Measurements from ENCODE around the gene PLD6. TPM values are rescaled to one million over a fixed set of nuclear protein-coding genes. Genes with fewer than 3 reads are reported as not detected.

PLD6 gene
- total RNA-seq, 1 experiment from 2014 or later = 8.0 TPM

DNA sequence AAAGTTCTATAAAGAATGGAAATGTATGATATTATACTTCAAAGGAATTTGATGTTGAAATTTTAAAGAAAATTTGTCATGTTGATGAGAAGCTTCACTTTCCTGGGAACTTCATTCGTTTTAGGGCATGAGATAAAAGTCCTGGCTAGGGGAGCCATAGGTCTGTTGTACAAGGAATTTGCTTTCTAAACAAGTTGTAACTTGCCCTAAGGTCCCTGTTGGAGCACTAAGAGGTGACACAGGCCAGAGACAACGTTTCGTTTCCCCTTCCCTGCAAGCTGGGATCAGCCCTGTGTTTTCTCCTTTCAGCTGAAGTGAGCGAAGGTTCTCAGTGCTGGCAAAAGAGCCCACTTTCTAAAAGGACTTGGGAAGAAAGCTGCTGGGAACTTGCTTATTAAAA, 16.6 kb downstream of the PLD6 start:
- H3K27me3 Mint-ChIP-seq (ENCODE audit: insufficient read depth, unreplicated experiment) = no peaks in the 10 kb centered on the region
- ChIA-PET CTCF (no interaction called here), POLR2A (interaction anchor here (0.5 to 0.7 kb wide), 2 partner anchors 81 to 272 kb away, joined by 6 to 8 read pairs; no protein-coding TSS in a partner anchor)
- H3K36me3 ChIP-seq (ENCODE audit: control insufficient read depth, insufficient read depth, low read length) = no peaks in the 10 kb centered on the region
- peaks cover 10% of the 10 kb centered on the region for H3K4me1 Mint-ChIP-seq (ENCODE audit: low read depth, unreplicated experiment)
- no peaks in the 10 kb centered on the region for H3K9me3 Mint-ChIP-seq (ENCODE audit: unreplicated experiment)
- H3K4me3 Mint-ChIP-seq (ENCODE audit: unreplicated experiment) = no peak overlapping the region
- no peaks in the 10 kb centered on the region for H3K9me3 ChIP-seq
- intact Hi-C loops (cut with micrococcal nuclease; ENCODE audit: unreplicated experiment) = loop anchor here (10.0 kb wide), 1 partner anchor 185 kb away; no protein-coding TSS in a partner anchor
- DNase-seq = no peak
- no peak overlapping the region for H3K4me3 ChIP-seq (ENCODE audit: low read depth, low read length)
- no peaks in the 10 kb centered on the region for H3K4me1 ChIP-seq
- no TSS peak for BruUV-seq (replicated peaks)
- no peaks in the 10 kb centered on the region for H3K27me3 ChIP-seq (replicated peaks; ENCODE audit: control insufficient read depth, insufficient read depth, low read length)
- no peak overlapping the region for H3K27ac Mint-ChIP-seq (ENCODE audit: unreplicated experiment)
- H3K36me3 Mint-ChIP-seq (ENCODE audit: insufficient read depth, unreplicated experiment) = peaks cover 52% of the 10 kb centered on the region
- TF ChIP-seq, protein P1, sequence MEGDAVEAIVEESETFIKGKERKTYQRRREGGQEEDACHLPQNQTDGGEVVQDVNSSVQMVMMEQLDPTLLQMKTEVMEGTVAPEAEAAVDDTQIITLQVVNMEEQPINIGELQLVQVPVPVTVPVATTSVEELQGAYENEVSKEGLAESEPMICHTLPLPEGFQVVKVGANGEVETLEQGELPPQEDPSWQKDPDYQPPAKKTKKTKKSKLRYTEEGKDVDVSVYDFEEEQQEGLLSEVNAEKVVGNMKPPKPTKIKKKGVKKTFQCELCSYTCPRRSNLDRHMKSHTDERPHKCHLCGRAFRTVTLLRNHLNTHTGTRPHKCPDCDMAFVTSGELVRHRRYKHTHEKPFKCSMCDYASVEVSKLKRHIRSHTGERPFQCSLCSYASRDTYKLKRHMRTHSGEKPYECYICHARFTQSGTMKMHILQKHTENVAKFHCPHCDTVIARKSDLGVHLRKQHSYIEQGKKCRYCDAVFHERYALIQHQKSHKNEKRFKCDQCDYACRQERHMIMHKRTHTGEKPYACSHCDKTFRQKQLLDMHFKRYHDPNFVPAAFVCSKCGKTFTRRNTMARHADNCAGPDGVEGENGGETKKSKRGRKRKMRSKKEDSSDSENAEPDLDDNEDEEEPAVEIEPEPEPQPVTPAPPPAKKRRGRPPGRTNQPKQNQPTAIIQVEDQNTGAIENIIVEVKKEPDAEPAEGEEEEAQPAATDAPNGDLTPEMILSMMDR (IDR thresholded peaks at IDR 0.05; ENCODE audit: insufficient read depth in 1 of 2, low read depth in 1 of 2, low read length in 1 of 2, severe bottlenecking in 1 of 2, unreplicated experiment in 1 of 2) = no peak

DNA sequence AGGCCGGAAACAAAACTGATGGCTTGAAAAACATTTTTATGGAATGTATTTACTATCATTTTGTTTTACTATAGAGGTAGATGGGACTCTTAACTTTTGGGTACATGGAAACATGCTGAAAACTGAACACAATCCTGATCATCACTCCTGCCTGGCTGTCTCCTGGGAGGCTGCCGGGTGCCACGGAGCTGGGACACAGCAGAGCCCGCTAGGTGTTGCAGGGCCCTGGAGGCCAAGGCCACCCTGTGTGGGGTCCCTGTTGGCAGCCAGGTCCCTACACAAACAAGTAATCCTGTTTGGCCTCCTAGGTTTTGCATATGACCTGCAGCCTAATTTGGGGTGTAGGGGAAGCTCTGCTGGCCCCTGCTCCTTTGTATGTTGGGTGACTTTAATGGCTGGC, 17.5 kb downstream of the PLD6 start:
- H3K9me3 ChIP-seq = no peaks in the 10 kb centered on the region
- TF ChIP-seq, protein P1 (IDR thresholded peaks at IDR 0.05; ENCODE audit: insufficient read depth in 1 of 2, low read depth in 1 of 2, low read length in 1 of 2, severe bottlenecking in 1 of 2, unreplicated experiment in 1 of 2) = no peak
- CTCF ChIA-PET = no interaction called here
- intact Hi-C loops (cut with micrococcal nuclease; ENCODE audit: unreplicated experiment) = loop anchor here (10.0 kb wide), 1 partner anchor 184 kb away; no protein-coding TSS in a partner anchor
- no peak for DNase-seq
- no peaks in the 10 kb centered on the region for H3K4me1 ChIP-seq
- H3K27me3 Mint-ChIP-seq (ENCODE audit: insufficient read depth, unreplicated experiment) = no peaks in the 10 kb centered on the region
- H3K4me3 Mint-ChIP-seq (ENCODE audit: unreplicated experiment) = no peak overlapping the region
- no peak overlapping the region for H3K4me3 ChIP-seq (ENCODE audit: low read depth, low read length)
- peaks cover 61% of the 10 kb centered on the region for H3K36me3 Mint-ChIP-seq (ENCODE audit: insufficient read depth, unreplicated experiment)
- peaks cover under 1% of the 10 kb centered on the region for H3K36me3 ChIP-seq (ENCODE audit: control insufficient read depth, insufficient read depth, low read length)
- peaks cover 10% of the 10 kb centered on the region for H3K4me1 Mint-ChIP-seq (ENCODE audit: low read depth, unreplicated experiment)
- no peaks in the 10 kb centered on the region for H3K27me3 ChIP-seq (replicated peaks; ENCODE audit: control insufficient read depth, insufficient read depth, low read length)
- no peaks in the 10 kb centered on the region for H3K9me3 Mint-ChIP-seq (ENCODE audit: unreplicated experiment)
- TSS peak; percentile 9 for BruUV-seq (replicated peaks)
- no peak overlapping the region for H3K27ac Mint-ChIP-seq (ENCODE audit: unreplicated experiment)
- POLR2A ChIA-PET = no interaction called here

DNA sequence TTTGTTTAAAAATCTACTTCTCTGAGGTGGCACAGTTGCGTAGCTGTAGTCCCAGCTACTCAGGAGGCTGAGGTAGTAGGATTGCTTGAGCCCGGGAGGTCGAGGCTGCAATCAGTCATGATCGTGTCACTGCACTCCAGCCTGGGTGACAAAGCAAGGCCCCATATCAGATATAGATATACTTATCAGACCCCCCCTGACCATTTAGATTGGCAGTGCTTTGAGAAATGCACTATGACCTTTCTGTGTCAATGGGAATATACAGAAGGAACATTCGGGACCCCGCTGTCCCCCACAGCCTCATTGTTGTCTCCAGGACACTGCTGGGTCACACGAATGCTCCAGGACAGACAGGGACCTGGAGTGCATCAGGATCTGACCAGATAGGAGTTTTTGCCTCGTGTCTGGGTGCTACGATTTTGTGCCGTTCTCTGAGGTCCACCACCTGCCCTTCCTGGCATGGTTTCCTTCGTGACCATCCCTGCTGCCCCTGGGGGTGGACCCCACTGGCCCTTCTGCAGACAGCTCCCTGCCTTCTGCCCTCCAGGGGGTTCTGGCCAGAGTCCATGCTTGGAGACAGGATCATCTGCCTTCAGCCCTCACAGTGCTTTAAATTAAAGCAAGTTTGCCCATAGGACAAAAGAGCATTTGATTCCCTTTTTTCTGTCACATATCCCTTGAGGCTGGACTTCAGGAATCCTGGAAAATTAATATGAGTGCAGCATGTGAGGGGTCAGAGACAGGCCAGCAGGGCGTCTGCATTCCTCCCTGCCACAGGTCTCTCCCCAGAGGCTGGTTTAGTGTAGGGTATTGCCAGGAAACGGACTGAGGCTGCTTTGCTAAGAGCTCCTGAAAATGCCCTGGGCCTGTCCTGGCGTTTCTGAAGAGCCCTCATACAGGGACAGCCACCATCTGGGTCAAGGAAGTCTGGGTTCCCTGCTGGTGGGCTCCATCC, 19.3 kb downstream of the PLD6 start:
- Mint-ChIP-seq H3K36me3 (ENCODE audit: insufficient read depth, unreplicated experiment) (peaks cover 68% of the 10 kb centered on the region), H3K4me1 (ENCODE audit: low read depth, unreplicated experiment) (peaks cover 10% of the 10 kb centered on the region), H3K9me3 (ENCODE audit: unreplicated experiment) (no peaks in the 10 kb centered on the region), H3K27ac (ENCODE audit: unreplicated experiment) (peak overlapping the region; percentile 32), H3K27me3 (ENCODE audit: insufficient read depth, unreplicated experiment) (no peaks in the 10 kb centered on the region), H3K4me3 (ENCODE audit: unreplicated experiment) (no peak overlapping the region)
- no peak for DNase-seq
- Histone ChIP-seq H3K27me3 (replicated peaks; ENCODE audit: control insufficient read depth, insufficient read depth, low read length) (no peaks in the 10 kb centered on the region), H3K36me3 (ENCODE audit: control insufficient read depth, insufficient read depth, low read length) (peaks cover 3% of the 10 kb centered on the region), H3K4me1 (no peaks in the 10 kb centered on the region), H3K4me3 (ENCODE audit: low read depth, low read length) (no peak overlapping the region), H3K9me3 (no peaks in the 10 kb centered on the region)
- POLR2A ChIA-PET = no interaction called here
- no TSS peak for BruUV-seq (replicated peaks)
- TF ChIP-seq, protein P1 (IDR thresholded peaks at IDR 0.05; ENCODE audit: insufficient read depth in 1 of 2, low read depth in 1 of 2, low read length in 1 of 2, severe bottlenecking in 1 of 2, unreplicated experiment in 1 of 2) = no peak
- CTCF ChIA-PET = no interaction called here
- intact Hi-C loops (cut with micrococcal nuclease; ENCODE audit: unreplicated experiment) = loop anchor here (10.0 kb wide), 1 partner anchor 182 kb away; no protein-coding TSS in a partner anchor

All from Caco-2 (cell line).